Breast epithelium (tissue), 4 donors: Measurements from ENCODE around the gene GRIP1. TPM values are rescaled to one million over a fixed set of nuclear protein-coding genes. Genes with fewer than 3 reads are reported as not detected.

Source experiments
- DNase-seq, 2 donors: peaks; one replicate each; pipeline ENCODE4 v3.0.0-alpha.2; 2019; ENCODE audit warnings: low spot score in 2 of 2
- H3K27ac ChIP-seq, 2 donors: fragments of 200-600 bp; sonication (generic) in 1 of 2; one replicate each; pipeline ENCODE4 v1.5.1; 2016 to 2019; ENCODE audit warnings: mild to moderate bottlenecking in 1 of 2
- H3K27me3 ChIP-seq, 2 donors: fragments of 200-600 bp; sonication (generic) in 1 of 2; one replicate each; pipeline versions ENCODE4 v1.5.1 to v1.6.0; 2017 to 2019; ENCODE audit warnings: control low read depth in 1 of 2, mild to moderate bottlenecking in 1 of 2
- H3K36me3 ChIP-seq: fragments of 200-600 bp; one replicate; pipeline ENCODE4 v1.5.1; 2019
- H3K4me1 ChIP-seq, 2 donors: fragments of 200-600 bp; sonication (generic); one replicate each; pipeline ENCODE4 v1.5.1; 2016 to 2019; ENCODE audit warnings: control low read depth in 1 of 2
- H3K4me3 ChIP-seq, 3 donors: fragments of 200-600 bp; sonication (generic); 1 replicate in 2 of 3; 2 replicates in 1 of 3; pipeline ENCODE4 v1.5.1; 2016 to 2019; ENCODE audit warnings: mild to moderate bottlenecking in 3 of 3, moderate library complexity in 2 of 3
- H3K9me3 ChIP-seq, 2 donors: fragments of 200-600 bp; sonication (generic) in 1 of 2; one replicate each; pipeline ENCODE4 v1.5.1; 2016 to 2019; ENCODE audit warnings: control low read depth in 1 of 2
- CTCF ChIP-seq, 3 donors: fragments of 450-650 bp; IDR thresholded peaks; one replicate each; pipeline ENCODE4 v1.5.1; 2016 to 2017; ENCODE audit warnings: antibody characterized with exemption in 3 of 3, mild to moderate bottlenecking in 3 of 3, moderate library complexity in 3 of 3
- POLR2A ChIP-seq: fragments of 450-650 bp; IDR thresholded peaks from one replicate; pipeline ENCODE4 v1.6.1; 2016; ENCODE audit warnings: antibody characterized with exemption, mild to moderate bottlenecking, moderate library complexity
- POLR2AphosphoS5 ChIP-seq, 3 donors: sonication (generic); formaldehyde crosslinking; IDR thresholded peaks; one replicate each; pipeline ENCODE4 v1.6.1; 2017; ENCODE audit warnings: antibody characterized with exemption in 3 of 3
- intact Hi-C: fragments of 100-400 bp; cut with DNase I; formaldehyde crosslinking; loops from one replicate; pipeline ENCODE4 v1.15.1; 2023; ENCODE audit warnings: low total_unique reads
- total RNA-seq, 3 donors: library from RNA; depleted of rRNA; stranded (reverse); fragments of >200 nt; gene quantifications; one replicate each; pipeline ENCODE4 v1.1.0, GENCODE V29; 2016

Gene GRIP1
- total RNA-seq, 3 donors from 2014 or later = 0.48 to 6.3 (median 2.9) TPM

GRCh38 chr12:66603461-66603860, 75.4 kb downstream of the GRIP1 start:
- Histone ChIP-seq H3K27ac (no peak overlapping the region), H3K4me3 (no peak overlapping the region), H3K27me3 (no peaks in the 10 kb centered on the region), H3K9me3 (no peaks in the 10 kb centered on the region), H3K36me3 (no peaks in the 10 kb centered on the region), H3K4me1 (no peaks in the 10 kb centered on the region)
- TF ChIP-seq POLR2AphosphoS5 (IDR thresholded peaks at IDR 0.05) (no peak), CTCF (IDR thresholded peaks at IDR 0.05) (no peak), POLR2A (no peak)
- DNase-seq = no peak
- intact Hi-C loops = no loop called here

GRCh38 chr12:66602483-66603143, 76.3 kb downstream of the GRIP1 start:
- intact Hi-C loops = no loop called here
- TF ChIP-seq CTCF (IDR thresholded peaks at IDR 0.05) (no peak), POLR2A (no peak), POLR2AphosphoS5 (IDR thresholded peaks at IDR 0.05) (no peak)
- no peak overlapping the region for H3K4me3 ChIP-seq
- H3K4me1 ChIP-seq = no peaks in the 10 kb centered on the region
- no peak for DNase-seq
- no peaks in the 10 kb centered on the region for H3K36me3 ChIP-seq
- no peaks in the 10 kb centered on the region for H3K9me3 ChIP-seq
- H3K27me3 ChIP-seq = no peaks in the 10 kb centered on the region
- no peak overlapping the region for H3K27ac ChIP-seq

DNA sequence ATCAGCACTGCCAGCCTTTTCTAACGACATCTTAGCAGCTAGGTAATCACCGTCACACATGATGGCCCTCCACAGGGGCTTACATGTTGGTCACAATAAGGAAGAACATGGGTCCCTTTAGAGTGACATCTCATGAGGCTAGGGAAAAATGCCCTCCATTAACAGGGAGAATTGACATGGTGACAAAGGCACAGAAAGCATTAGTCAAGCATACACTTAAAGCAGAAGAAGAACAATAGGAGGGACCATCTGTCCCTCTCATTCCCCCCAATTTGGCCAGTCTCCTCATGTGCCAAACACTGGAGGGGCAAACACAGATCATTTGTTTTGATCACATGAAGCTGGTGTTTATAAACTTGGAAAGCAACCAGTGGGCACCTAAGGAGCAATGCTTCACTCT, 78.0 kb downstream of the GRIP1 start:
- Histone ChIP-seq H3K36me3 (no peaks in the 10 kb centered on the region), H3K9me3 (no peaks in the 10 kb centered on the region), H3K27ac (no peak overlapping the region), H3K4me3 (no peak overlapping the region), H3K4me1 (no peaks in the 10 kb centered on the region), H3K27me3 (no peaks in the 10 kb centered on the region)
- TF ChIP-seq POLR2A (no peak), POLR2AphosphoS5 (IDR thresholded peaks at IDR 0.05) (no peak), CTCF (IDR thresholded peaks at IDR 0.05) (no peak)
- no peak for DNase-seq
- intact Hi-C loops = no loop called here

DNA sequence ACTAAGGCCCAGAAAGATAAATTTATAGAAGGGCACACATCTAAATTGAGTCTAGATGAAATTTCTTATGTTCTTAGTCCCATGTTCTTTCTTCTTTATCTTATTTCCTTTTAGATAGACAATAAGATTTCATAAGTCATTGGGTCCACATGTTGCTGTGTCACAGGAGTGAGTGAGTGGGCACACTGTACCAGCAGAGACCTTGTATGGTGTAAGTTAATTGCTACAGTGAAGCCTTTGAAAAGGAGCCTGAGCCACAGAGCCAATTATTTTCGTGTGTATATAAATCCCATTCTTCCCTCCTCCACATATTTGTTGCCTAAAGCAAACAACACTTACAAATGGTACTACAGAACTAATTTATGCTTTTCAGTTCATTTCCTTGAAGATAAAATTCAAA, 79.1 kb downstream of the GRIP1 start:
- no peak overlapping the region for H3K27ac ChIP-seq
- no peaks in the 10 kb centered on the region for H3K27me3 ChIP-seq
- H3K4me1 ChIP-seq = no peaks in the 10 kb centered on the region
- no peaks in the 10 kb centered on the region for H3K9me3 ChIP-seq
- intact Hi-C loops = no loop called here
- TF ChIP-seq CTCF (IDR thresholded peaks at IDR 0.05) = no peak
- no peak for TF ChIP-seq POLR2A
- no peak for TF ChIP-seq POLR2AphosphoS5 (IDR thresholded peaks at IDR 0.05)
- no peak overlapping the region for H3K4me3 ChIP-seq
- no peaks in the 10 kb centered on the region for H3K36me3 ChIP-seq
- DNase-seq = no peak

GRCh38 chr12:66598608-66599007, 80.3 kb downstream of the GRIP1 start:
- no peak for DNase-seq
- intact Hi-C loops = no loop called here
- no peaks in the 10 kb centered on the region for H3K36me3 ChIP-seq
- no peak overlapping the region for H3K4me3 ChIP-seq
- H3K4me1 ChIP-seq = no peaks in the 10 kb centered on the region
- TF ChIP-seq POLR2AphosphoS5 (IDR thresholded peaks at IDR 0.05) = no peak
- TF ChIP-seq CTCF (IDR thresholded peaks at IDR 0.05) = no peak
- TF ChIP-seq POLR2A = no peak
- H3K27me3 ChIP-seq = no peaks in the 10 kb centered on the region
- H3K9me3 ChIP-seq = no peaks in the 10 kb centered on the region
- H3K27ac ChIP-seq = no peak overlapping the region
